Activated effector memory CD4-positive, alpha-beta T cell treated with anti-CD3 and anti-CD28 coated beads, Interleukin-2, amount 50 U/mL, for 16 hours (primary cell): ENCODE results near the gene MEX3B.
A peak's percentile ranks its signal among the peaks of the same experiment; 100 is the strongest.

ENCODE experiments used
- DNase-seq: peaks from one replicate; pipeline ENCODE4 v3.0.0-alpha.2; 2020

The MEX3B gene

DNA sequence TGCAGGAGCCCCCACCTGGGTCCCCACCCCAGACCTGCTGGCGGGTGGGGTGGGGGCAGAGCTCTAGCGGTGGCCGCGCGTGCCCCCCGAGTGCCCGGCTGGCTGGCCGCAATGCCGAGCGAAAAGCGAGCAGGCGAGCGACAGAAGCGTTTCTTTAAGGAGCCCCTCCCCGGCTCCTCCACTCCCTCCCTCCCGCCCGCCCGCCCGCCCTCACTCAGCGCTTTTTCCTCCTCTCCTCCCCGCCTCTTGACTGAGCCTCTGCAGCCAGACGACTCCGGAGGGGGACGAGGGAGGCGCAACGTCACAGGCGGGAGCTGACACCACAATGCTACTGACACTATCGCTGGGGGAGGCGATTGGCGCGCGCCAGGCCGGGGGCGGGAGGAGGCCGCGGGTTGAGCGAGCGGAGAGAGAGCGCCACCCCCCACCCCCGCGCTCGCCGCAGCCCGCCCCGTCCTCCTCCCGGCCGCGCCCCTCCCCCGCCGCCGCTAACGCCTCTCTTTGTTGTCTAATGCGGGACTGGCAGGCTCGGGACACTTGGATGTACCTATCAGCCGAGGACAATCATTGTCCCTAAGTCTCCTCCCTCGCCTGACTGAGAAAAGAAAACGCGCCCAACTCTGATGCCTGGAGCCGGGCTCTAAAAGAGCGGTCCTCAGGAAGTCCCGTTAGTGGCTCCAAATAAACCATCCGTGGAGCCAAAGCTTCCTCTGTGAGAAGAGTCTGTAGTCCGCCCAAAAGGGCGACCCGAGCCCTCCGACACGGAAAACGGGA lies at the start of gene MEX3B:
MEX3B (minus strand) TSS at position 127 of the 774 bp plus-strand sequence. CDS start 313 bp downstream, outside the sequence.
- peak; percentile 96 for DNase-seq

DNA sequence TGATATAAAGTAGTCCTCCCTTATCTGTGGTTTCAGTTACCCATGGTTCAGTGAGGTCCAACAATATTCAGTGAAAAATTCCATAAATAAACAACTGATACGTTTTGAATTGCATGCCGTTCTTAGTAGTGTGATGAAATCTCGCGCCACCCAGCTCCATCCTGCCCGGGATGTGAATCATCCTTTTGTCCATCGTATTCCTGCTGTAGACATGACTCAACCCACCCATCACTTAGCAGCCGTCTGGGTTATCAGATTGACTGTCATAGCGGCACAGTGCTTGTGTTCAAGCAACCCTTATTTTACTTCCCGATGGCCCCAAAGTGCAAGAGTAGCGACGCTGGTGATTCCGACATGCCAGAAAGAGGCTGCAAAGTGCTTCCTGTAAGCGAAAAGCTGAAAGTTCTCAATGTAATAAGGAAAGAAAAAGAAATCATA lies 48.0 kb upstream of the MEX3B start:
- DNase-seq: peak; percentile 28

DNA sequence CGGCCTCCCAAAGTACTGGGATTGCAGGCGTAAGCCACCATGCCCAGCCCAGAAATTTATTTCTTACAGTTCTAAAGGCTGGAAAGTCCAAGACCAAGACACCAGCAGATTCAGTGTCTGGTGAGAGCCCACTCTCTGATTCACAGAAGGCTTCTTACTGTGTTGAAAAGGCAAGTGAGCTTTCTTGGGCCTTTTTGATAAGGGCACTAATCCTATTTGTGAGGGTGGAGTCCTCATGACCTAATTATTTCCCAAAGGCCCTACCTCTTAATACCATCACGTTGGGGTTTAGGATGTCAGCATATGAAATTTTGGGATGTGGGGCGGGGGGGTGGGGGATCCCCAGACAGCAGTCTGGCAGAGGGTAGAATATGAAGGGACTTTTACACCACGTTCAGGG lies 47.5 kb upstream of the MEX3B start:
- DNase-seq: no peak

DNA sequence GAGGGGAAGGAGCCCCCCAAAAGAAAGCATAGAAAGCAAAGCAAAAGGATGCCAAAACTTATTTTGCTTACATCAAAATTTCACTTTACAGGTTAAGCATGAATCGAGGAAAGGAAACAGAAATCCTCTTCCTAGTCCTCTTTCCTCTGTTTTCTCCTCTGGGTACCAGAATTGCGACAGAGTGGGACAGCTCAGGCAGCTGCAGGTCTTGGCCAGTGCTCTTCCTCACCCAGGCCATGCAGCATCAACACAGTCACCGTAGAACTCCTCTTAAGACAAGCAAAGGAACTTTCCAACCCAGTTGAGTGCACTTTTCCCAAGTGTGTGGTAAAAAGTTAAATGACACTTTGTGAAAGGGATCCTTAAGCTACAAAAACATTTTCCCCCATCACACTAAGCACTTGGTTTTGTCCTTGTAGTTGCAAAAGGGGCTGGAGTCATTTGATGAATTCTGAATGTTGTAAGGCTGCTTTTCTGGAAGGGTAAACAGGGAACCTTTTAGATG lies 45.9 kb upstream of the MEX3B start:
- no peak for DNase-seq

DNA sequence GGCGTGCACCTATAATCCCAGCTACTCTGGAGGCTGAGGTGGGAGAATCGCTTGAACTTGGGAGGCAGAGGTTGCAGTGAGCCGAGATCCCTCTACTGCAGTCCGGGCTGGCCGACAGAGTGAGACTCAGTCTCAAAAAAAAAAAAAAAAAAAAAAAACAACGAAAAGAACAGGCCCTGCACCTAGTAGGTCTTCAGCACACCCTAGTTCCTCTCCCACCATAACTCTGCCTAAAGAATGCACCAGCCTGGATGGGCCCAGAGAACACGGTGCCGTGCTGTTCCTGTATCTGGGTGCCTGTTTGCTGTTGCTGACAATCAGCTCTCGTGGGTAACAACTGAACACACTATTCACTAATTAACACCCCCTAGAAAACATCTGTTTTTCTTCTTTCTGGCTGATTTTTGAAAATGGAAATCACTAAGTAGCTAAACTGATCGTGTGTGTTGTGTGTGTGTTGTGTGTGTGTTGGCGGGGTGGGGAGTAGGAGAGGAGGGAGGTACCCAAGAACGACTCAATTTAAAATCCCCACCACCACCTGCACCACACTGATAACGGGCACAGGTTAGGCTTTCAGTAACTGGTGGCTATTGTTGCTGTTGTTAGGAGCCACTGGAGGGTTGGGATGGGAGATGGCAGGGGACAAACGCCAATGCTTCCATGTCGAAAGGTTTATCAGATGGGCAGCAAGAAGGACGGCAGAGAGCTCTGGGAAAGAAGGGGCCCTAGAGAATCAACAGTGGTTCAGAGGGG lies 40.6 kb upstream of the MEX3B start:
- DNase-seq: no peak

DNA sequence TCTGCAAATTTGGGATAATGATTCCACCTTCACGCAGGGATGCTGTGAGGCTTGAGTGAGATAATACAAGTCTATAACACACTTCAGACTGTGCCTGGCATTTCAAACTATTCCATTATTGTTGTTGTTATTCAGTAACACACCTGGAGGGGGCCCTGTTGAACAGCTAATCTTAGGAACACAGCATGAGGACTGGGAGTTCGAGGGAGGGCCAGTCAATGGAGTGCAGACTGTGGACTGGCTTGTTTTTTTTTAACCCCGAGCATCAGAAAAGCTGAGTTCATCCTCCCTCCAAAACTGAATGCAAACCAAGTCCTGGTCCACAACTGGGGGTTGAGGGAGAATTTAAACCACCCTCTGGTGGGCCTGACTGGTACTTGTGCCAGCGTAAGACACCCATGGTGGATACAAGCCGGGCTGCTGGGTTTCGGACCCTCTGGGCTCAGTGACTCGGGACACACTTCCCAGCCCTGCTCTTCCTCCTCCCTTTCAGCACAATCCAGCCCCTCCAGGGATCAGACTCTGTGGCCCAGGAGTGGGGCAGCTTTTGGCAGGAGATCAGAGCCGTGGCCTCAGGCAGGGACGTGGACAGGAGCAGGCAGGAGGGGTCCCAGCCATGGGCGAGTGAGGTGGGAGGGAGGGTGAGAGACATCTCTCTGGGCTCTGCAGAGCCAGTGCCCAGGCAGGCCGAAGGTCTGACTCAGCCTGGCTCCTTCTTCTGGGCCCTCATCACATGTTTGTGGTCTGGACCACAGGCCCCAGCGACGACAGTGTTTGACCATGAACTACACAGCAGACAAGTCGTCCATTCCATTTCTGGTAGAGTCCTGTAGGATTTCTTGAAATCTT lies 36.3 kb upstream of the MEX3B start:
- no peak for DNase-seq

DNA sequence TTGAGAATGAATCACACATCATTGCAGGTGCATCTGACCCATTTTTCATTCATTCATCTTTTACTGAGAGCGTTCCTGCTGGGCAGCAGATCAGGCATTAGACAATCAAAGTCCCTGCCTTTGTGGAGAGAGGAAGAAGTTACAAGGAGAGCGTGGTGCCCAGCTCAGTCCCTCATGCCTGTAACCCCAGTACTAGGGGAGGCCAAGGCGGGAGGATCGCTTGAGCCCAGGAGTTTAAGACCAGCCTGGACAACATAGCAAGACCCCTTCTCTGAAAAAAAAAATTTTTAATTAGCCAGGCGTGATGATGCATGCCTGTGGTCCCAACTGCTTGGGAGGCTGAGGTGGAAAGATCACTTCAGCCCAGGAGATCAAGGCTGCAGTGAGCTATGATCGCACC lies 35.0 kb upstream of the MEX3B start:
- no peak for DNase-seq

DNA sequence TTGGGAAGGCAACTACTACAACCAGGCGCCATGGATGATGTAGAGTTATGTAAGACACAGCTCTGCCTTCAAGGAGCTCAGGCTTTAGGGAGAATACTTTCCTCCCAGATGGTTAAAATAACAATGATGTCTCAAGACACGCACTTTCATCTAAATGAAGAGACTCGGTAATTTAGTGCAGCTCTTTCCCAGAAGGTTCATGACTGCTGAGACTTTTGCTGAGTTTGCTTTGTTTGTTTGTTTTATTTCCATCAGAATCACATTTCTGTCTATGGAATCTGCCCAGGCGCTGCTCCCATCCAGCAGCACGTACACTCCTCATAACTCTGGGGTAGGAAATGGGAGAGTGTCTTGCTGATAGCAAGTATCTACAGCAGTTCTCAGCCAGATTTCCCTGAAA lies 33.9 kb upstream of the MEX3B start:
- DNase-seq: no peak

DNA sequence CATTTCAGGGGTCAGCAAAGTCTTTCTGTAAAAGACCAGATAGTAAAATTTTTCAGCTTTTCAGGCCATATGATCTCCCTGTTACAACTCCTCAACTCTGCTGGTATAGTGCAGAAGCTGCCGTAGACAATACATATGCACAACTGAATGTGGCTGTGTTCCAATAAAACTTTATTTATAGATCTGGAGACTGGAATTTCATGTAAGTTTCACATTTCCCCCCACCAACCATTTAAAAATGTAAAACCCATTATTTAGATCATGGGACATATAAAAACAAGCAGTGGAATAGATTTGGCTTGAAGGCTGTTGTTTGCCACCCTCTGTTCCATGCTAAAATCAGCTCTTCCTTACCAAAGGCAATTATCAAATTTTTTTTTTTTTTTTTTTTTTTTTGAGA lies 28.8 kb upstream of the MEX3B start:
- no peak for DNase-seq

DNA sequence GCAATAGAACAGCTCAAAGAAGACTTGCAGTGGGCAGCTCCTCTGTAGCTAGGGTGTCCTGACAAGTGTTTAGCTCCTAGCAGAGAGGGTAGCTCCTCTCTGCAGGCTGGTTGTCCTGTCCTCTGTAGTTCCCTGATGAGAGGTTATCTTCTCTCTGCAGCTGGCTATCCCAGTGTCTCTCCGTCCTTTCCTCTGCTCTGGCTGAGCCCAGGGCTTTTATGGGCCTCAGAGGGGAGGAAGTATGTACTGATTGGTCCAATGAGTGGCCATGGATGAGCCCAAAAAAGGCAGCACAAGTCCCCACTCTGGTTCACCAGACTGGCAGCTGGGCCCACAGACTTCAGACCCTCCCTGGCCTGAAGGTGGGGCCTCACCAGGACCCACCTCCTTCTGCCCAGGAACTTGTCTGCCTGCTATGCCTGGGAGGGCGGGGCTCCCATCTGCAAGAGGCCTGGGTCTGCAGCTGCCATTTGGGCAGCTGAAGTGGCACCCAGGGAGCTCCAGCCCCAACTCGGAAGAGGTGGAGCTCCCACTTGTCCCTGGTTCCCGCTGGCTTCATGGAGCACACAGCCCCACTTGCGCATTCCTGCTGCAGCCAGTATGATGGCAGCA lies 27.2 kb upstream of the MEX3B start:
- DNase-seq: no peak

DNA sequence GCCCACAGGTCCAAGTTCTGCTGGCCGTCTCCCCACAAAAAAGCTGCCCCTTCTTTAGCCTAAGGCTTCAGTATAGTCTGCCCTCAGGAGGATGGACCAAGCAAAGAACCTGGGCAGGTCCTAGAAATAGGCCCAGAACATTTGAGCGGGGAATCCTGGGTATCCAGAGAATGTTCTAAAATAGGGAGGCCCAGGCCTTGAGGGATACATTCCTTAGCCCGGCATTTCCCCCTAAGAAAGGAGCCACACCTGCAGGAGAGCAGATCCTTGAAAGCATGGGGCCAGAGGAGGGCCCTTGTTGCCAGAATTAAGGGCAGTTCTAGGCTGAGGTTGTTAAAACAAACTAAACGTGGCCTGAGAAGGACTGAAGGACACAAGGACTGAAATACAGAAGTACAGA lies 20.6 kb upstream of the MEX3B start:
- no peak for DNase-seq

DNA sequence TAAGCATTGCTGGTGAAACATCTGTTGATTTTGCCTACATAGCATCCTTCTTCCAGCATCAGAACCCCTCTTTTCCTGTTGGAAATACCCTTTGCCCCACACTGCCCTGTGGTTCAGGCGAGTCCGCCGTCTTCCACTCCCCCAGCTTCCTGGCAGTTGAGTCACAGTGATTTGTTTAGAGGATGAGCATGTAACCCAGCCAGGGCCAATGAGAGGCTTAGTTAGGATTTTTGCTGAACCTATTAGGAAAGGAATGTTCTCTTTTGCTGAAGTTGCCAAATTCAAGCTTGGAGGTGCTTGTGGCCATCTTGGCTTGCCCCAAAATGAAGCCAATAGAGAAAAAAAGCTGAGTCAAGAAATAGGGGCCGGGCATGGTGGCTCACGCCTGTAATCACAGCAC lies 19.0 kb upstream of the MEX3B start:
- DNase-seq: no peak

DNA sequence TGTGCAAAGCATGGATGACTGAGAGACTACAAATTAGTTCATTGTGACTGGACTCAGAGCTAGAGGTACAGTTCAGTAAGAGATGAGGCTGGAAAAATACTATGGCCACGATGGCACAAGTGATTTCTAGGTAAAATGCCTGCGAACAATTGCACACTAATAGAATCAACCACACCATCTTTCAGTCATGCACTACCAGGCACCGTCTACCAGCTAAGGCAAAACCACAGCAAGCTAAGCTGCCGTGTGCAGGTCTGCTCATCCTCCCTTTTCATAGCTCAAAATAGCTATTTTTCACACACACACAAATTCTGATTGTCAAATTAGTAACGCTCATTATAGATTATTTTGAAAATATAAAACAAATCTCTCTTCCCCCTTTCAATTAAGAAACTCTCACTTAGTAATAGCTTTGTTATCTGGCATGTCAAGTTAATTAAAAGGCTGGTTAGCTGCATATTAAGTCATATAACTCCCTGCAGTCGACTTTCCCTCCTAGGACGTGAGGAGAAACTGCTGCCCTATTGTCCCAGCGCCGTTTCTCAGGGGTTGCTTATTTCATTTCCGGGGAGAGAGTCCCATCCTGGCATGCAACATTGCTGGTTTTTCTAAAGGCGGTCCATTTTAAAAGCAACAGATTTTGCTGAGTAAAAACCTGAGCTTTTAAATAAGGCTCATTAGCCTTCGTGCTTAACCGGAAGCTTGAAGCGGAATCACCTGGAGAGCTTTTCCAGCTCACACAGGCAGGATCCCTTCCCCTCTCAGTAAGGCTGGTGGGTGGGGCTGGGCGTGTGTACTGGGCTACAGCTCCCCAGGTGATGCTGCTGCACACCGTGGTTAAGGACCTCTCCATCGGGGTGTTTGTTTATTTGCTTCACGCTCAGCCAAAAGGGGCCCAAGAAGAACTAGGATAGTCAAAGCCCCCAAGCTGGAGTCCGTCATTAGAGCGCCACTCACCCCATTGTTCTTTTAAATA lies 16.9 kb upstream of the MEX3B start:
- no peak for DNase-seq

DNA sequence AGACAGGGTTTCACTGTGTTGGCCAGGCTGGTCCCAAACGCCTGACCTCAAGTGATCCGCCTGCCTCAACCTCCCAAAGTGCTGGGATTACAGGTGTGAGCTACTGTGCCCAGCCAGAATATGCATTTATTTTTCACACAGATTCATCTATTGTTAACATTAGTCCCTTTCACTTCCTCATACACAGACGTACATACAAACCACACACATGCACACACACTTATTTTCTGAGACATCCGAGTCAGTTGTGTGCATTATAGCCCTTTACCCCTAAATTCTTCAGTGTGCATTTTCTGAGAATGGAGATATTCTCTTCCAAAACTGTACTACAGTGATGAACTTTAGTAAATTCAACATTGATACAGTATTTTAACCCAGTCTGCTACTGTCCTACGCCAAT lies 15.0 kb upstream of the MEX3B start:
- no peak for DNase-seq

DNA sequence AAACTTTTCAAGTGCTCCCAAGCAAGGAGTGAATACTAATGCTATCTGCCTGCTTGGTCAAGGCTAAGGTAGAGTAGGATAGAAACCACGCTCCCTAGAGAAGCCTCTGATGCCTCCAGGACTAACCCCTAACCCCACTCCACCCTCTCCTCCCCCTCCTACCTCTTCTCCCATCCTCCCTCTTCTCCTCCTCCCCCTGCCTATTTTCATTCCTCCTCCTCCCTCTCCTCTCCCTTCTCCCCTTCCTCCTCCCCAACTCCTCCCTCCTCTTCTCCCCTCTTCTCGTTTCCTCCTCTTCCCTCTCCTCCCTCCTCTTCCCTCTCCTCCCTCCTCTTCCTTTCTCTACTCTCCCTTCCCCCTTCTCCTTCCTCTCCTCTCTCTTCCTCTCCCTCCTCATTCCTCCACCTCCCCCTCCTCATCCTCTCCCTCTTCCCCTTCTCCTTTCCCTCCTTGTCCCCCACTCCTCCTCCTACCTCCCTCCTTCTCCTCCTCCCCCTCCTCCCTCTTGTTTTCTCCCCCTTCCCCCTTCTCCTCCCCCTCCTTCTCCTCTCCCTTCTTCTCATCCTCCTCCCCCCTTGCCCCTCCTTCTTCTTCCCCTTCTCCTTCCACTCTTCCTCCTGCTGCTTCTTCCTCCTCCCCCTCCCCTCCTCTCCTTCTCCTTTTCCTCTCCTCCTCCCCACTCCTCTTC lies 12.8 kb upstream of the MEX3B start:
- no peak for DNase-seq

DNA sequence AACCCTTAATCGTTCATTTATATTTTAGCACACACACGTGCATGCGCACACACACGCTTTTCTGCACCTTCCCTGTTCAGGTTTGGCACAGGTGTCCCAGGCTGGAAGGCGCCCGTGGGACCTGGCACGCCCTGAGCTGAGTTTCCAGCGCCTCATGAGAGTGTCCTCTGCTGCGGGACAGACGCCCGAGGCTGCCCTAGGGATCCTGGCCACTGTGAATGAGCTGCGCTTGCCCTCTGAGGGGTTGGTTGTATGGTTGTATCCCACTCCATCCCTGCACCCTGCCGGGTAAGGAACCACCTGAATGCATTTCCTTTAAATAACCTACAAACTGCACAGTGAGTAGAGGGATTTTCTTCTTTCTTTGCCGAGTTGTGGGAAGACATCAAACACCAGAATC lies 12.2 kb upstream of the MEX3B start:
- DNase-seq: no peak

DNA sequence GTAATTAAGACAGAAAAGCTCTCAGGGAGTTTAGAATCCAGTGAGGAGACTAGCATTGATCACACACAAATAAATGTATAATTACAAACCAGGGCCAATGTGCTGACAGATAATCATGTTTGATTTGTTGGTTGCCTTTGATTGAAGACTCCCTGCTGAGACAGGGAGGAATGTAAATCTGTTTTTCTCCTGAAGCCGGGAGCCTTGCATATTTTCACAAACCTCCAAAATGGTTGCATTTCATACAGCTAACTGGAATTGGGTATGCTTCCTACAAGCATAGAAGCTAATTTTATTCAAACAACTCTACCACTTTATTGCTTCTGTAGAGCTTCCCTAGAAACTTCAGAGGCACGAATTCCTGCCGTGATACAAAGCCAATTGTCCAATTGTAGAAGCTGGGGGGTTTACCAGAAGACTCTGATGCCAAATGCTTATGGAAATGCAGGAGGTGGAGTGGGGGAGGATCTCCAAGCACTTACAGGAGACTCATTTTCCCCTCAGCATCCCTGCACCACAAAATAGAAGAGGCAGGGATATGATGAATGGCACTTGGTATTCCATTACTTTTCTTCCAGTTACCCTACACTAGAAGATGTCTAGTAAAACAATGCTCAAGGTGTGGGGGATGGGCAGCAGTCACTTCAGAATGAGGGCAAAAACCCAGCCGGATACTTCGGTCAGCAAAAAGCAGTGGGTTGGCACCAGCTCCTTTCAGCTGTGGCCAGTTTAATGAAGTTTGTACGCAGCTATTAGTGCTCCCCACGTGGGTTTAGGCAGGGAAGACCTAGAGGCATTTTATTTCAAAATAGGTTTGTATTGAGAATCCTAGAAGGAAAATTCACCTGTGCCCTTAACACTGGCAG lies 11.4 kb upstream of the MEX3B start:
- no peak for DNase-seq

DNA sequence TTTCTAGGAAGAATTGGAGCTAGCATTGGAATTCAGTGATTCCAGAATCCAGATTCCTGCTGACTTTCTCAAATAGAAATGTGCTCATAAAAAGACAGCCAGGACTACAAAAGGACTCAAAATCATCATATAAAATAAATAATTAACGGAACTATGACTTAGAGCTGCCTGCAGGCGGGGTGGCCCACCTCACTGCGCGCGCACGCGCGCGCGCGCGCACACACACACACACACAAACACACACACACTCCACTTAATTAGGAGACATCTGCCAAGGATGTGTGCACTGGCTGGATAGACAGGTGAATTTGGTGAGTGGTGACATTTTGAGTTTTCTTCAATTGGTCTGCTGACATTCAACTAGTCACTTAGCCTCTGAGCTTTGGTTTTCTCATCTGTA lies 6.9 kb upstream of the MEX3B start:
- DNase-seq: no peak

DNA sequence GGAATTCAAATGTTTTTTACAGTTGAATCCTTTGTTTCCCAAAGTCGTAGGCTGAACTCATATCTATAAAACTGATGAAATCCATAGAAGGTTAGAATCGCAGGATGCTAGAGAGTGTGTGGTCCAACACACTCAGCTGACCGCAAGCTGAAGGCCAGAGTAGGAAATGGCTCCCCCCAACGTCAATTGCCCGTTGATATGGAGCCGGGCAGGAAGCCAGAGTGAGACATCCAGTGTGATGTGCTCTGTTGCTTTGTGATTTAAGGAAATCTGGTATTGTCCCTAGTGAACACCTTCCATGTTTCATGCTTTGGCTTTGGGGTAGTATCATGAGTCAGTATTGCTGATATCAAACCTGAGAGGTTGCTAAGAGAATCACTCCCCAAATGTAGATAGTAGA lies 5.8 kb upstream of the MEX3B start:
- no peak for DNase-seq

DNA sequence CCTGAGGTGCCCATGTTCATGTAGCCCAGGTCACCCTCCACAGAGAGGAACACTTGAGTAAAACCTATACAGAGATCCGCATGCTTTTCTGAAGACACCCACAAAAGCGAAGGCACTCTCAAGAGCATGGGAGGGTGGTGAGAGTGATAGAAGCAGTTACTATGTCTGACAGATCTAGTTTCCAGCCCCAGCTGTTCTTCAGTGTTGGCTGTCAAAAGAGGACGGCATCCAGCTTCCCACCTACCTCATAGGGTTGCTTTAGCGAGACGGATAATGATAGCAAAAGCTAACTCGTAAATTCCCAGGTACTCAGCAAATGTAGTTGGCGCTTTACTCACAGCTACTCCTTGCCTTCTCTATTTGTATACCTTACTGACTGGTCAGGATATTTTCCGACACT lies 3.0 kb upstream of the MEX3B start:
- no peak for DNase-seq
